ENCODE measurements around the gene DUSP21. TPM values are rescaled to one million over a fixed set of nuclear protein-coding genes. Genes with fewer than 3 reads are reported as not detected.

DUSP21 gene
- total RNA-seq, 2 donors from 2014 or later: not detected

DNA sequence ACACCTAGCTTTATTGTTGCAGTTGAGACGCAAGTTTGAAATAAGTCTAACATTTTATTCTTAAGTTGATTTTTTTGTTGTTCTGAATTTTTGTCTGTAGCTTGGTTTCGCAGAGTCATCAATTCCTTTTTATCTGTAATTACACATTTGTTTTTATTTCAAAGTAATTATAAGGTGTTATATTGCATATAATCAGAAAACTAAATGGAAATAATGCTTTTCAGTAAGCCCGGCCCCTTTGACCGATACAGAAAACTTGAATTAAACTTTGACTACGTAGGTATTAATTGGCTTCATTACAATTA, 31.3 kb downstream of the DUSP21 start:
- TF ChIP-seq, protein P1, sequence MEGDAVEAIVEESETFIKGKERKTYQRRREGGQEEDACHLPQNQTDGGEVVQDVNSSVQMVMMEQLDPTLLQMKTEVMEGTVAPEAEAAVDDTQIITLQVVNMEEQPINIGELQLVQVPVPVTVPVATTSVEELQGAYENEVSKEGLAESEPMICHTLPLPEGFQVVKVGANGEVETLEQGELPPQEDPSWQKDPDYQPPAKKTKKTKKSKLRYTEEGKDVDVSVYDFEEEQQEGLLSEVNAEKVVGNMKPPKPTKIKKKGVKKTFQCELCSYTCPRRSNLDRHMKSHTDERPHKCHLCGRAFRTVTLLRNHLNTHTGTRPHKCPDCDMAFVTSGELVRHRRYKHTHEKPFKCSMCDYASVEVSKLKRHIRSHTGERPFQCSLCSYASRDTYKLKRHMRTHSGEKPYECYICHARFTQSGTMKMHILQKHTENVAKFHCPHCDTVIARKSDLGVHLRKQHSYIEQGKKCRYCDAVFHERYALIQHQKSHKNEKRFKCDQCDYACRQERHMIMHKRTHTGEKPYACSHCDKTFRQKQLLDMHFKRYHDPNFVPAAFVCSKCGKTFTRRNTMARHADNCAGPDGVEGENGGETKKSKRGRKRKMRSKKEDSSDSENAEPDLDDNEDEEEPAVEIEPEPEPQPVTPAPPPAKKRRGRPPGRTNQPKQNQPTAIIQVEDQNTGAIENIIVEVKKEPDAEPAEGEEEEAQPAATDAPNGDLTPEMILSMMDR (IDR thresholded peaks at IDR 0.05): no peak
- TF ChIP-seq POLR2A (IDR thresholded peaks at IDR 0.05): no peak
- DNase-seq (no peak), ATAC-seq (no peak)
- 1 to 2% methylated on average over 5 of the region's 5 CpGs for WGBS, 2 donors
- H3K27ac ChIP-seq: peak overlapping the region in 1 of 4 donors; percentile 99
- H3K4me1 ChIP-seq: peaks cover 4% of the 10 kb centered on the region
- H3K9me3 ChIP-seq: no peaks in the 10 kb centered on the region
- no peaks in the 10 kb centered on the region for H3K36me3 ChIP-seq (replicated peaks in 1 of 2; ENCODE audit: insufficient read depth in 1 of 2, low read depth in 2 of 2)
- peak overlapping the region; percentile 63 to 68 for H3K4me3 ChIP-seq
- intact Hi-C loops (cut with DNase I): no loop called here
- H3K27me3 ChIP-seq: no peaks in the 10 kb centered on the region

DNA sequence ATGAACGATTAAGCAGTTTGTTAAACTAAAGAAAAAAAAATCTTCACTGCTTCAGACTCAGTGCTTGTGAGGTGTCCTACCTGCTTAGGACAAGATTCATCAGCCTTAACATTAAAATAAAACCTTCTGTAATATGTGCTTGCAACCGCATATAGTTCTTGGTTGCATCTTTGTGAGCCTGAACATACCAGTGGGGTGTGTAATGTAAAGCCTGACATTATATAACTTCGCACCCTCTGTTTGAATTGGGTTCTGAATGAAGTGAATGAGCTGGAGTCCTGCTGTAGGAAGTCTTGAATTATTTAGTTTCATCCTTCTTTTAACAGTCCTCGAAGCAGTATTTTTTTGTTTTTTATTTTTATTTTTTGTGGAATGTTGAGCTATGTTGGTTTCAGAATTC, 32.3 kb downstream of the DUSP21 start:
- H3K4me1 ChIP-seq: peaks cover under 1% of the 10 kb centered on the region
- 7 to 17% methylated on average over 4 of the region's 4 CpGs for WGBS, 2 donors
- no peak for DNase-seq
- no peaks in the 10 kb centered on the region for H3K36me3 ChIP-seq (replicated peaks in 1 of 2; ENCODE audit: insufficient read depth in 1 of 2, low read depth in 2 of 2)
- no peak for TF ChIP-seq POLR2A (IDR thresholded peaks at IDR 0.05)
- TF ChIP-seq, protein P1 (IDR thresholded peaks at IDR 0.05): no peak
- no peak overlapping the region for H3K27ac ChIP-seq
- no peak overlapping the region for H3K4me3 ChIP-seq
- intact Hi-C loops (cut with DNase I): no loop called here
- H3K27me3 ChIP-seq: no peaks in the 10 kb centered on the region
- ATAC-seq: no peak
- no peaks in the 10 kb centered on the region for H3K9me3 ChIP-seq

DNA sequence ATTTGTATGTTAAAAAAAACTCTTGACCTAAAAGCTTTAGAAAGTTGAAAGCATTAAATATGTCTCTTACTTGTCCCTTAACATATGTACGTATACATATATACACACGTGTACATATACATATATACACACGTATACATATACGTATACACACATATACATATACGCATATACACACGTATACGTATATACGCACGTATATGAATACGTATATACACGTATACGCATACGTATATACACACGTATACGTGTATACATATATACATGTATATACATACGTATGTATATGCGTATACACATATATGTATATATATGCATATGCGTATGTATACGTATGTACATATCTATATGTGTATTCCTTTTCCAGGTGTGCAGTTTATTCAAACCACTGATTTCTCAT, 32.9 kb downstream of the DUSP21 start:
- no peaks in the 10 kb centered on the region for H3K36me3 ChIP-seq (replicated peaks in 1 of 2; ENCODE audit: insufficient read depth in 1 of 2, low read depth in 2 of 2)
- no peak overlapping the region for H3K27ac ChIP-seq
- no peak overlapping the region for H3K4me3 ChIP-seq
- intact Hi-C loops (cut with DNase I): no loop called here
- H3K9me3 ChIP-seq: no peaks in the 10 kb centered on the region
- WGBS, 2 donors: 74 to 84% methylated on average over 19 of the region's 19 CpGs
- TF ChIP-seq, protein P1 (IDR thresholded peaks at IDR 0.05): no peak
- TF ChIP-seq POLR2A (IDR thresholded peaks at IDR 0.05): no peak
- H3K27me3 ChIP-seq: no peaks in the 10 kb centered on the region
- DNase-seq: no peak
- no peak for ATAC-seq
- no peaks in the 10 kb centered on the region for H3K4me1 ChIP-seq

DNA sequence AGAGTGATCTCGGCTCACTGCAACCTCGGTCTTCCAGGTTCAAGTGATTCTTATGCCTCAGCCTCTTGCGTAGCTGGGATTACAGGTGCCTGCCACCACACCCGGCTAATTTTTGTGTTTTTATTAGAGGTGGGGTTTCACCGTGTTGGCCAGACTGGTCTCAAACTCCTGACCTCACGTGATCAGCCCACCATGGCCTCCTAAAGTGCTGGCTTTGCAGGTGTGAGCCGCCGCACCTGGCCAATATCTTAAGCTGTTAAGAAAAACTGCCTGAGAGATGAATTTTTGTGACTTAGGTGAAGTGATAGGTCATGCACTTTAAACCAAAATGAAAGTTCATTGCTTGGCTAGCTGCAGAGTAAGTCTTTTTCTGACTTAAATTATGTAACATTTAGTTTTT, 35.0 kb downstream of the DUSP21 start:
- no peaks in the 10 kb centered on the region for H3K9me3 ChIP-seq
- DNase-seq: no peak
- 93 to 96% methylated on average over 4 to 7 of the region's 8 CpGs for WGBS, 2 donors
- no peak for ATAC-seq
- no peak overlapping the region for H3K27ac ChIP-seq
- H3K4me3 ChIP-seq: no peak overlapping the region
- intact Hi-C loops (cut with DNase I): no loop called here
- H3K27me3 ChIP-seq: no peaks in the 10 kb centered on the region
- no peaks in the 10 kb centered on the region for H3K4me1 ChIP-seq
- no peaks in the 10 kb centered on the region for H3K36me3 ChIP-seq (replicated peaks in 1 of 2; ENCODE audit: insufficient read depth in 1 of 2, low read depth in 2 of 2)
- no peak for TF ChIP-seq POLR2A (IDR thresholded peaks at IDR 0.05)
- TF ChIP-seq, protein P1 (IDR thresholded peaks at IDR 0.05): no peak

DNA sequence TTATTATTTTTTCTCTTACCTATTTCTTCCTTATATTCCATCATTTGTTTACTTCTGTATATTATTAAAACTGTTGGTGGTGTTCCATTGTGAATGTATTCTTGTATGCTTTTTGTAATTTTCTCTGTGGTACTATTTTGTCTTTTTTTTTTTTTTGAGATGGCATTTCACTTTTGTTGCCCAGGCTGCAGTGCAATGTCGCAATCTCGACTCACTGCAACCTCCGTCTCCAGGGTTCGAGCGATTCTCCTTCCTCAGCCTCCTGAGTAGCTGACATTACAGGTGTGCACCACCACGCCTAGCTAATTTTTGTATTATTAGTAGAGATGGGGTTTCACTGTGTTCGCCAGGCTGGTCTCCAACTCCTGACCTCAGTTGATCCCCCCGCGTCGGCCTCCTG, 37.7 kb downstream of the DUSP21 start:
- Histone ChIP-seq H3K27ac (no peak overlapping the region), H3K4me3 (no peak overlapping the region), H3K4me1 (no peaks in the 10 kb centered on the region), H3K36me3 (replicated peaks in 1 of 2; ENCODE audit: insufficient read depth in 1 of 2, low read depth in 2 of 2) (no peaks in the 10 kb centered on the region), H3K27me3 (no peaks in the 10 kb centered on the region), H3K9me3 (no peaks in the 10 kb centered on the region)
- TF ChIP-seq, protein P1 (IDR thresholded peaks at IDR 0.05): no peak
- TF ChIP-seq POLR2A (IDR thresholded peaks at IDR 0.05): no peak
- ATAC-seq (no peak), DNase-seq (no peak)
- WGBS, 2 donors: 86 to 100% methylated on average over 7 to 8 of the region's 10 CpGs
- intact Hi-C loops (cut with DNase I): no loop called here
